Testis (tissue), 3 donors: ENCODE results near the gene EZR. TPM values are rescaled to one million over a fixed set of nuclear protein-coding genes. Genes with fewer than 3 reads are reported as not detected.

ENCODE experiments used
- DNase-seq: peaks from one replicate; pipeline ENCODE4 v3.0.0-alpha.2; 2019
- H3K27ac ChIP-seq, 2 donors: fragments of 200-600 bp; sonication (generic); one replicate each; pipeline ENCODE4 v1.5.1; 2019
- H3K27me3 ChIP-seq: fragments of 200-600 bp; sonication (generic); one replicate; pipeline ENCODE4 v1.5.1; 2019
- H3K36me3 ChIP-seq: fragments of 200-600 bp; sonication (generic); one replicate; pipeline ENCODE4 v1.5.1; 2017; ENCODE audit warnings: low read depth; ENCODE audit errors: missing control alignments
- H3K4me1 ChIP-seq: fragments of 200-600 bp; sonication (generic); one replicate; pipeline ENCODE4 v1.5.1; 2019
- H3K4me3 ChIP-seq, 2 donors: fragments of 200-600 bp; sonication (generic); one replicate each; pipeline ENCODE4 v1.5.1; 2017 to 2019
- H3K9me3 ChIP-seq: fragments of 200-600 bp; sonication (generic); one replicate; pipeline ENCODE4 v1.5.1; 2017
- CTCF ChIP-seq, 3 experiments: fragments of 450-650 bp in 2 of 3; fragments of 200-600 bp in 1 of 3; sonication (generic) in 1 of 3; IDR thresholded peaks; one replicate each; pipeline ENCODE4 v1.5.1; 2016 to 2019; ENCODE audit warnings: antibody characterized with exemption in 3 of 3, mild to moderate bottlenecking in 2 of 3, moderate library complexity in 1 of 3
- POLR2A ChIP-seq: fragments of 450-650 bp; IDR thresholded peaks from one replicate; pipeline ENCODE4 v1.6.1; 2017; ENCODE audit warnings: antibody characterized with exemption, mild to moderate bottlenecking, moderate library complexity
- WGBS, 2 donors: methylation state at CpG; one replicate each; pipeline ENCODE4 v1.1.5; 2018; 5-methylcytosine and 5-hydroxymethylcytosine counted together
- intact Hi-C: fragments of 100-400 bp; cut with DNase I; formaldehyde crosslinking; loops from one replicate; pipeline ENCODE4 v1.15.1; 2023; ENCODE audit warnings: low total_unique reads
- polyA plus RNA-seq: library from polyadenylated mRNA; stranded (reverse); fragments of 350-450 nt; fragmentation: Illumina TruSeq; extraction: RNeasy Lipid Tissue Mini Kit (QIAGEN cat#74804); gene quantifications from one replicate; pipeline ENCODE4 v1.2.3, GENCODE V29; 2014; ENCODE audit warnings: low read depth, low replicate concordance; ENCODE audit not compliant: insufficient read depth
- total RNA-seq, 2 donors: library from RNA; depleted of rRNA; stranded (reverse); fragments of >200 nt; gene quantifications; one replicate each; pipeline ENCODE4 v1.2.3, GENCODE V29; 2016

The EZR gene
- total and polyA plus RNA-seq, 3 donors from 2014 or later, result 129 to 199 (median 164) TPM

DNA sequence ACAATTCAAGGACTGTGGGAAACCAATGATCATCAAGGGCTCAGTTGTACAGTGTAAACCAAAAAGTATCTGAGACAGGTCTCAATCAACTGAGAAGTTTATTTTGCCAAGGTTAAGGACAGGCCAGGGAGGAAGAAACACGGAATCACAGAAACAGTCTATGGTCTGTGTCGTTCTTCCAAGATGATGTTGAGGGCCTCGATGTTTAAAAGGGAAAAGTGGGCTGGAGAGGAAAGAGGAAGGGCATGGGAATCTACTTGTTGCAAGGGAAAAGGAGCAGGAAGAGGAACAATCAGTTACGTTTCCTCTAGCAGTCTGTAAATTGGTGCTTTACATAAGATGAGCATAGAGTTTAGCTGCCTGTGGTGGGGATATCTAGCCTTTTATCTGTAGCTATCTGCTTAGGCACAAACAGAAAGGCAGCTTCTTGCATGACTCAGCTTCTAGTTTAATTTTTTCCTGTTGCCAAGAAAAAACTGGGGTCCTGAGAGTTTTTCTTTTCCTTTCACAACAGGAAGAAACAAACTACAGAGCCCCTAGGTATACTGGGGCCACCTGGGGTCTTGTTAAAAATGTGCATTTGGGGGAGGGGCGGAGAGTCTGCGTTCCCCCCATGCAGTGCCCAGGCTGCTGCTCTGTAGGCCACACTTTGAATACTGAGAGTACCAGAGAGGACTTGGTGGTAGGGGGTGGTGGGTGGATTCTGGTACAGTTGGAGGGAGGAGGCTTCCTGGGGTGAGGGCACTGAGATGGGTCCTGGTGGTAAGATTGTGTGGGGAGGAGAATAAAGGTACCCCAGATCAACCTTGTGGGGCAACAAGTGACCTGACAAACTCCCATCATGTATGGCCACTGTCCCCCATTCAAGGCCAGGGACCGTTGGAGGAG is 35.3 kb upstream of the EZR start:
- WGBS, 2 donors, result 78 to 87% methylated on average over 7 of the region's 7 CpGs
- H3K36me3 ChIP-seq, result no peaks in the 10 kb centered on the region
- no peak for DNase-seq
- intact Hi-C loops, result no loop called here
- H3K4me1 ChIP-seq, result no peaks in the 10 kb centered on the region
- no peaks in the 10 kb centered on the region for H3K27me3 ChIP-seq
- TF ChIP-seq CTCF (IDR thresholded peaks at IDR 0.05) (no peak), POLR2A (no peak)
- no peaks in the 10 kb centered on the region for H3K9me3 ChIP-seq
- no peak overlapping the region for H3K27ac ChIP-seq
- no peak overlapping the region for H3K4me3 ChIP-seq

- TF ChIP-seq POLR2A, result no peak
- no peak for TF ChIP-seq CTCF (IDR thresholded peaks at IDR 0.05)
- no peaks in the 10 kb centered on the region for H3K9me3 ChIP-seq
- no peak overlapping the region for H3K4me3 ChIP-seq
- H3K27me3 ChIP-seq, result no peaks in the 10 kb centered on the region
- H3K36me3 ChIP-seq, result no peaks in the 10 kb centered on the region
- no peak for DNase-seq
- intact Hi-C loops, result no loop called here
- no peak overlapping the region for H3K27ac ChIP-seq
- 67 to 69% methylated on average over 6 of the region's 6 CpGs for WGBS, 2 donors
- H3K4me1 ChIP-seq, result no peaks in the 10 kb centered on the region
Observed at GRCh38 chr6:158853880-158854213, 34.7 kb upstream of the EZR start.

DNA sequence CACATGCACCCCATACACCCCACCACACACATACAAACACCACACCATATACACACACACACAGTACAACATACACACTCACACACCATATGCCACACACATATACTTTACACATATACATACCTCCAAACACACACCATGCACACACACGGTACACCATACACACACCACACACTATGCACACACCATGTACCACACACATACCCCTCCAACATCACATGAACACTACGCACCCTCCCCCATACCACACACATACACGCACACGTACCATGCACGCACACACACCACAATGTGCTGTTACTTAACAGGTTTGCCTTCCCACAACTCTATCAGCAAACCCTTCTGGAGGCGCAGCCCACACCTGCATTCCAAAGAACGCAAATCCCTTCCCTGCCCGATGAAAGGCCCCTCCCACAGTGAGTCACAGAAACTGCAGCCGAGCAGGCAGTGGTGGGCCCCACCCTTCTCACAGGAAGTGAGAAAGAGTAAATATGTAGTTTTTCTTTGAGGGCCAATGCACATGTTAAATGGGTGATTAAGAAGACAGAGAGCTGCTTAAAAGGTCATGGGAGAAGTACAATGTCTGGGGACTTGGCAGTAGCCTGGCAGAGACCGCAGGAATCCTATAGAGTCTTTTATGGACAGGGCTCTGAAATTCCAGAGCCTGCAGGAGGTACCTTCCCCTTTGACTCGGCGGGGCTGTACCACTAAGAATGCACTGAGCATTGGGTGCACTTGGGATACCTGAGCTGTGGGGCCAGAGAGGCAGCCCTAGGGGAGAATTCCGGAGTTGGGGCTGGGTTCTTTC is 34.1 kb upstream of the EZR start:
- Histone ChIP-seq H3K36me3 (no peaks in the 10 kb centered on the region), H3K9me3 (no peaks in the 10 kb centered on the region), H3K27me3 (no peaks in the 10 kb centered on the region), H3K4me1 (no peaks in the 10 kb centered on the region), H3K4me3 (no peak overlapping the region), H3K27ac (no peak overlapping the region)
- intact Hi-C loops, result no loop called here
- TF ChIP-seq CTCF (IDR thresholded peaks at IDR 0.05), result no peak
- TF ChIP-seq POLR2A, result no peak
- DNase-seq, result peak; percentile 63
- WGBS, 2 donors, result 58 to 63% methylated on average over 12 to 13 of the region's 13 CpGs

DNA sequence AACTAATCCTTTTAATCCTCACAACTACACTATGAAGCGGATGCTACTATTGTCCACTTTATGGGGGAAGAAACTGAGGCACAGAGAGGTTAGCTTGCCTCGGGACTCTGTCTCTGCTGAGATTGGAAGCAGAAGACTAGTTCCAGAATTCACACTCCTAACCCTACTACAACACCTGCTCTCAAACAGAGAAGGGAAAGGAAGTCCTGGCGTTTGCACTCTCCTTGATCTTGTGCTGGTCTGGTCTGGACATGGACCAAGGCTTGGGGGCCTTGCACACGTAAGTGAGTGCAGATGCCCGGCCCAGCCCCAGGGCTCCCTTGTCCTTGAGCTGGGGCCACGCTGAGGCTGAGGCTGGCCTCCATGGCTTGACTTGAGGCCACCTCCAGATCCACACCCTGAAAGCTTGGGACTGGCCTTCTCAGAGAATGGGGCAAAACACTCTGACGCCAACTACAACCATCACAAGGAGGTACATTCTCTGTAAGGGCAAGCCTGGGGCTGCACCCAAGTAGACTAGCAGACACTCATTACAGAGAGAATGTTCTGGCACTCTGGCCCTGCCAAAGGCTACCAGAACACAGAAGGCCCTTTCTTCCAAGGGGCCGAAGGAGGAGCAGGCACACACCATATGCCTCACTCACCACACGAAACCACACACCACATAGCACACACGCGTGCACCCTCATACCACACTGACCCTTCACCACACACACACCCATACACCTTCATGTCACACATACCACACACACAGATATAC is 33.3 kb upstream of the EZR start:
- H3K4me1 ChIP-seq, result no peaks in the 10 kb centered on the region

More for the DNA sequence above, 33.3 kb upstream of the EZR start:
- TF ChIP-seq CTCF (IDR thresholded peaks at IDR 0.05) (no peak), POLR2A (no peak)
- WGBS, 2 donors, result 88 to 94% methylated on average over 7 to 11 of the region's 11 CpGs
- intact Hi-C loops, result no loop called here
- H3K27ac ChIP-seq, result no peak overlapping the region
- H3K9me3 ChIP-seq, result no peaks in the 10 kb centered on the region
- no peaks in the 10 kb centered on the region for H3K36me3 ChIP-seq
- no peak overlapping the region for H3K4me3 ChIP-seq
- DNase-seq, result no peak
- no peaks in the 10 kb centered on the region for H3K27me3 ChIP-seq
